OCI-LY3 (cell line): ENCODE data around the gene FSTL4.
A peak's percentile ranks its signal among the peaks of the same experiment; 100 is the strongest.

ENCODE experiments used
- H2AFZ ChIP-seq: fragments of 200-600, 300-600 bp; shearing (Covaris generic); 2 replicates; pipeline ENCODE4 v1.6.0; 2014; ENCODE audit warnings: antibody characterized with exemption, low read depth, low read length
- H3K27ac ChIP-seq: fragments of 200-600, 300-600 bp; sonication (generic); 2 replicates; pipeline ENCODE4 v1.5.1; 2014; ENCODE audit warnings: mild to moderate bottlenecking, low read length, moderate library complexity, mixed read lengths
- H3K27me3 ChIP-seq: fragments of 200-600, 300-600 bp; sonication (generic); 2 replicates; pipeline ENCODE4 v1.6.1; 2014; ENCODE audit warnings: low read depth, low read length, mixed read lengths
- H3K36me3 ChIP-seq: fragments of 200-600, 300-600 bp; sonication (generic); replicated peaks from 2 replicates; pipeline ENCODE3; 2014; ENCODE audit warnings: low read depth, low read length, mixed read lengths
- H3K4me1 ChIP-seq: fragments of 300-600, 200-600 bp; sonication (generic); 2 replicates; pipeline ENCODE4 v1.6.1; 2014; ENCODE audit warnings: low read length, mixed read lengths
- H3K4me2 ChIP-seq: fragments of 200-600, 300-600 bp; sonication (generic); 2 replicates; pipeline ENCODE4 v1.6.1; 2014; ENCODE audit warnings: low read length, mixed read lengths
- H3K4me3 ChIP-seq: fragments of 300-600, 200-600 bp; sonication (generic); 2 replicates; pipeline ENCODE4 v1.5.1; 2014; ENCODE audit warnings: antibody characterized with exemption, mild to moderate bottlenecking, low read length, moderate library complexity
- H3K79me2 ChIP-seq: fragments of 300-600, 200-600 bp; shearing (Covaris generic); 2 replicates; pipeline ENCODE4 v1.6.1; 2014; ENCODE audit warnings: mild to moderate bottlenecking, low read length, mixed read lengths
- H3K9ac ChIP-seq: fragments of 300-600, 200-600 bp; shearing (Covaris generic); 2 replicates; pipeline ENCODE4 v1.6.0; 2014; ENCODE audit warnings: mild to moderate bottlenecking, low read length, moderate library complexity
- H3K9me3 ChIP-seq: fragments of 200-600, 300-600 bp; shearing (Covaris generic); 2 replicates; pipeline ENCODE4 v1.6.1; 2014; ENCODE audit warnings: low read length, mixed read lengths; ENCODE audit not compliant: insufficient read depth
- H4K20me1 ChIP-seq: fragments of 200-600, 300-600 bp; sonication (generic); 2 replicates; pipeline ENCODE4 v1.6.1; 2016; ENCODE audit warnings: low read length, mixed read lengths; ENCODE audit not compliant: insufficient read depth
- EZH2phosphoT487 ChIP-seq: fragments of 200-600 bp; shearing (Covaris generic); IDR thresholded peaks from 2 replicates; pipeline ENCODE4 v1.6.1; 2018; ENCODE audit warnings: antibody characterized with exemption, mixed run types, low read depth
- TF ChIP-seq, protein P1 (sequence below): fragments of 200-600, 300-600 bp; sonication (generic); IDR thresholded peaks from 2 replicates; pipeline ENCODE4 v1.5.1; 2014; ENCODE audit warnings: antibody characterized with exemption, low read length, low read depth

FSTL4 gene

GRCh38 chr5:133241179-133242092, 370.9 kb downstream of the FSTL4 start:
- Histone ChIP-seq H3K36me3 (no peaks in the 10 kb centered on the region), H2AFZ (no peak overlapping the region; the same call in 1 of the 2 replicates), H3K27me3 (no peaks in the 10 kb centered on the region; the same call in 1 of the 2 replicates), H3K4me2 (peak overlapping the region; percentile 40), H3K9ac (no peak overlapping the region; the same call in 1 of the 2 replicates), H3K27ac (peak overlapping the region; percentile 51), H3K9me3 (no peaks in the 10 kb centered on the region), H3K4me1 (peaks cover 48% of the 10 kb centered on the region), H3K79me2 (no peaks in the 10 kb centered on the region), H4K20me1 (no peaks in the 10 kb centered on the region), H3K4me3 (no peak overlapping the region)
- TF ChIP-seq EZH2phosphoT487 = no peak
- TF ChIP-seq, protein P1, sequence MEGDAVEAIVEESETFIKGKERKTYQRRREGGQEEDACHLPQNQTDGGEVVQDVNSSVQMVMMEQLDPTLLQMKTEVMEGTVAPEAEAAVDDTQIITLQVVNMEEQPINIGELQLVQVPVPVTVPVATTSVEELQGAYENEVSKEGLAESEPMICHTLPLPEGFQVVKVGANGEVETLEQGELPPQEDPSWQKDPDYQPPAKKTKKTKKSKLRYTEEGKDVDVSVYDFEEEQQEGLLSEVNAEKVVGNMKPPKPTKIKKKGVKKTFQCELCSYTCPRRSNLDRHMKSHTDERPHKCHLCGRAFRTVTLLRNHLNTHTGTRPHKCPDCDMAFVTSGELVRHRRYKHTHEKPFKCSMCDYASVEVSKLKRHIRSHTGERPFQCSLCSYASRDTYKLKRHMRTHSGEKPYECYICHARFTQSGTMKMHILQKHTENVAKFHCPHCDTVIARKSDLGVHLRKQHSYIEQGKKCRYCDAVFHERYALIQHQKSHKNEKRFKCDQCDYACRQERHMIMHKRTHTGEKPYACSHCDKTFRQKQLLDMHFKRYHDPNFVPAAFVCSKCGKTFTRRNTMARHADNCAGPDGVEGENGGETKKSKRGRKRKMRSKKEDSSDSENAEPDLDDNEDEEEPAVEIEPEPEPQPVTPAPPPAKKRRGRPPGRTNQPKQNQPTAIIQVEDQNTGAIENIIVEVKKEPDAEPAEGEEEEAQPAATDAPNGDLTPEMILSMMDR = no peak

- H3K27ac ChIP-seq = peak overlapping the region; percentile 51
- H4K20me1 ChIP-seq = no peaks in the 10 kb centered on the region
- TF ChIP-seq EZH2phosphoT487 = no peak
- TF ChIP-seq, protein P1 = no peak
- H3K4me3 ChIP-seq = no peak overlapping the region
- H3K79me2 ChIP-seq = no peaks in the 10 kb centered on the region
- H3K9me3 ChIP-seq = no peaks in the 10 kb centered on the region
- H3K27me3 ChIP-seq = no peaks in the 10 kb centered on the region; the same call in 1 of the 2 replicates
- H3K36me3 ChIP-seq = no peaks in the 10 kb centered on the region
- peaks cover 48% of the 10 kb centered on the region for H3K4me1 ChIP-seq
- peak overlapping the region; percentile 30 for H3K4me2 ChIP-seq
- no peak overlapping the region for H3K9ac ChIP-seq
- H2AFZ ChIP-seq = no peak overlapping the region
Measured at GRCh38 chr5:133240425-133241091, 371.8 kb downstream of the FSTL4 start.

DNA sequence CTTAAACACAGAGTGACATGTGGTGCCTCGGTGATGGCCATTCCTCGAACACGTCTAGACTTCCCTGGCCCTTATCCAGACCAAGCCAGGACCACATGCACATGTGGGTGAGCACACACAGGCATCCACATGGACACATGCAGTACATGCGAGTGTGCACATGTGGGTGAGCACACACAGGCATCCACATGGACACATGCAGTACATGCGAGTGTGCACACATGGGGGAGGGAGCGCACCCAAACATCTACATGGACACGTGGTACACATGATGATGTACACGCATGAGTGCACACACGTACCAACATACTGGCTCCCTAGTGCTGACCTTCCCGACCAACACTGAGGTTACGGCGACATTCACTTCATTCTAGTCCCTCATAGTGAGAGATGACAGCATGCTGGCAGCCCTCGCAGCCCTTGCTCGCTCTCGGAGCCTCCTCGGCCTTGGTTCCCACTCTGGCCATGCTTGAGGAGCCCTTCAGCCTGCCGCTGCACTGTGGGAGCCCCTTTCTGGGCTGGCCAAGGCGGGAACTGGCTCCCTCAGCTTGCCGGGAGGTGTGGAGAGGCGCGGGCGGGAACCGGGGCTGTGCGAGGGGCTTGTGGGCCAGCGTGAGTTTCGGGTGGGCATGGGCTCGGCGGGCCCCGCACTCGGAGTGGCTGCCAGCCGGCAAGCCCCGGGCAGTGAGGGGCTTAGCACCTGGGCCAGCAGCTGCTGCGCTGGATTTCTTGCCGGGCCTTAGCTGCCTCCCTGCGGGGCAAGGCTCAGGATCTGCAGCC, 373.7 kb downstream of the FSTL4 start:
- Histone ChIP-seq H3K27ac (no peak overlapping the region), H3K79me2 (no peaks in the 10 kb centered on the region), H3K9ac (no peak overlapping the region), H3K36me3 (no peaks in the 10 kb centered on the region), H3K4me2 (no peak overlapping the region), H4K20me1 (no peaks in the 10 kb centered on the region), H3K4me1 (peaks cover 33% of the 10 kb centered on the region), H3K9me3 (no peaks in the 10 kb centered on the region), H3K4me3 (no peak overlapping the region), H2AFZ (no peak overlapping the region), H3K27me3 (no peaks in the 10 kb centered on the region; the same call in 1 of the 2 replicates)
- TF ChIP-seq, protein P1 = no peak
- no peak for TF ChIP-seq EZH2phosphoT487

- Histone ChIP-seq H2AFZ (no peak overlapping the region), H3K36me3 (no peaks in the 10 kb centered on the region), H3K9ac (no peak overlapping the region), H3K4me3 (no peak overlapping the region), H4K20me1 (no peaks in the 10 kb centered on the region), H3K4me1 (peaks cover 22% of the 10 kb centered on the region), H3K9me3 (no peaks in the 10 kb centered on the region), H3K27me3 (no peaks in the 10 kb centered on the region; the same call in 1 of the 2 replicates), H3K79me2 (no peaks in the 10 kb centered on the region), H3K27ac (no peak overlapping the region), H3K4me2 (0 out of 2 replicates have a peak overlapping the region, but pooled peaks have one; percentile 11)
- TF ChIP-seq EZH2phosphoT487 = no peak
- TF ChIP-seq, protein P1 = no peak
Measured at GRCh38 chr5:133236976-133237375, 375.4 kb downstream of the FSTL4 start.
